ENCODE data around the gene PRKCA. TPM values are rescaled to one million over a fixed set of nuclear protein-coding genes. Genes with fewer than 3 reads are reported as not detected.
A peak's percentile ranks its signal among the peaks of the same experiment; 100 is the strongest.

The PRKCA gene
- total and polyA plus RNA-seq, 2 of the 13 experiments (the other 11 are each of a cell fraction or from before 2014, with no cell fraction given) = 18.5 to 21.5 TPM

GRCh38 chr17:66691644-66692420 is 389.4 kb downstream of the PRKCA start (continued):
- 0 out of 2 replicates have a peak, but pooled peaks have one; percentile 17 for TF ChIP-seq MED1 (CRISPR knock-in tag; IDR thresholded peaks at IDR 0.05)
- no peak for TF ChIP-seq ZFP36L2 (CRISPR knock-in tag; IDR thresholded peaks at IDR 0.05)
- no peak for TF ChIP-seq ZNF777 (CRISPR knock-in tag; IDR thresholded peaks at IDR 0.05)
- TF ChIP-seq TAF15 (IDR thresholded peaks at IDR 0.05; ENCODE audit: low read depth, low read length, poor library complexity, severe bottlenecking) = no peak
- 0 out of 2 replicates have a peak, but pooled peaks have one; percentile 34 for TF ChIP-seq ZNF501 (CRISPR knock-in tag; IDR thresholded peaks at IDR 0.05)
- no peak for TF ChIP-seq CCDC6 (CRISPR knock-in tag; IDR thresholded peaks at IDR 0.05)
- no peak for TF ChIP-seq ZNF674 (CRISPR knock-in tag; IDR thresholded peaks at IDR 0.05; ENCODE audit: low read depth)
- TF ChIP-seq CHCHD3 (CRISPR knock-in tag; IDR thresholded peaks at IDR 0.05) = no peak
- no peak for TF ChIP-seq TRIM22 (IDR thresholded peaks at IDR 0.05)
- no peak for TF ChIP-seq WIZ (CRISPR knock-in tag; IDR thresholded peaks at IDR 0.05)
- TF ChIP-seq SMARCC2 (IDR thresholded peaks at IDR 0.05) = no peak
- no peak for TF ChIP-seq BHLHE40 (IDR thresholded peaks at IDR 0.05; ENCODE audit: low read length)
- TF ChIP-seq ZNF879 (CRISPR knock-in tag; IDR thresholded peaks at IDR 0.05) = no peak
- TF ChIP-seq HDAC1 (CRISPR knock-in tag; IDR thresholded peaks at IDR 0.05) = no peak
- TF ChIP-seq FOXM1 (CRISPR knock-in tag; IDR thresholded peaks at IDR 0.05) = no peak
- TF ChIP-seq ZMAT5 (CRISPR knock-in tag; IDR thresholded peaks at IDR 0.05; ENCODE audit: borderline replicate concordance, low read depth) = no peak
- TF ChIP-seq ZBTB42 (CRISPR knock-in tag; IDR thresholded peaks at IDR 0.05) = no peak
- no peak for TF ChIP-seq ZSCAN21 (CRISPR knock-in tag; IDR thresholded peaks at IDR 0.05; ENCODE audit: borderline replicate concordance)
- TF ChIP-seq SOX6 (IDR thresholded peaks at IDR 0.05) = no peak
- TF ChIP-seq SOX6 (CRISPR knock-in tag; IDR thresholded peaks at IDR 0.05) = peak; percentile 61
- TF ChIP-seq ZSCAN12 (CRISPR knock-in tag; IDR thresholded peaks at IDR 0.05) = no peak
- no peak for TF ChIP-seq ZNF562 (CRISPR knock-in tag; IDR thresholded peaks at IDR 0.05; ENCODE audit: borderline replicate concordance)
- no peak for TF ChIP-seq ZBTB8A (CRISPR knock-in tag; IDR thresholded peaks at IDR 0.05; ENCODE audit: borderline replicate concordance, low read depth)
- no peak for TF ChIP-seq SMC3 (IDR thresholded peaks at IDR 0.05; ENCODE audit: low read length)
- TF ChIP-seq GABPA (IDR thresholded peaks at IDR 0.05; ENCODE audit: low read depth, low read length) = no peak
- peak; percentile 82 for TF ChIP-seq GABPA (CRISPR knock-in tag; IDR thresholded peaks at IDR 0.05; ENCODE audit: low read depth)
- no peak for TF ChIP-seq MEIS1 (CRISPR knock-in tag; IDR thresholded peaks at IDR 0.05; ENCODE audit: borderline replicate concordance)
- TF ChIP-seq HNRNPUL1 (IDR thresholded peaks at IDR 0.05; ENCODE audit: low read depth, low read length) = no peak
- TF ChIP-seq SRF (IDR thresholded peaks at IDR 0.05; ENCODE audit: low read depth, low read length) = no peak
- peak; percentile 64 for TF ChIP-seq RARA (CRISPR knock-in tag; IDR thresholded peaks at IDR 0.05)
- no peak for TF ChIP-seq KMT2B (CRISPR knock-in tag; IDR thresholded peaks at IDR 0.05)

Measured in HepG2 (cell line).